22Rv1 (cell line): ENCODE data around the gene PFDN6.
A peak's percentile ranks its signal among the peaks of the same experiment; 100 is the strongest.

Experiments
- H3K27ac ChIP-seq: fragments of 450-650 bp; 2 replicates; pipeline ENCODE4 v1.5.1; 2017
- ZFX ChIP-seq: fragments of 450-650 bp; IDR thresholded peaks from 2 replicates; pipeline ENCODE4 v1.6.1; 2017; ENCODE audit warnings: antibody characterized with exemption, borderline replicate concordance
- TF ChIP-seq, protein P1 (sequence below): fragments of 450-650 bp; IDR thresholded peaks from 2 replicates; pipeline ENCODE4 v1.5.1; 2017; ENCODE audit warnings: mild to moderate bottlenecking

Gene PFDN6

DNA sequence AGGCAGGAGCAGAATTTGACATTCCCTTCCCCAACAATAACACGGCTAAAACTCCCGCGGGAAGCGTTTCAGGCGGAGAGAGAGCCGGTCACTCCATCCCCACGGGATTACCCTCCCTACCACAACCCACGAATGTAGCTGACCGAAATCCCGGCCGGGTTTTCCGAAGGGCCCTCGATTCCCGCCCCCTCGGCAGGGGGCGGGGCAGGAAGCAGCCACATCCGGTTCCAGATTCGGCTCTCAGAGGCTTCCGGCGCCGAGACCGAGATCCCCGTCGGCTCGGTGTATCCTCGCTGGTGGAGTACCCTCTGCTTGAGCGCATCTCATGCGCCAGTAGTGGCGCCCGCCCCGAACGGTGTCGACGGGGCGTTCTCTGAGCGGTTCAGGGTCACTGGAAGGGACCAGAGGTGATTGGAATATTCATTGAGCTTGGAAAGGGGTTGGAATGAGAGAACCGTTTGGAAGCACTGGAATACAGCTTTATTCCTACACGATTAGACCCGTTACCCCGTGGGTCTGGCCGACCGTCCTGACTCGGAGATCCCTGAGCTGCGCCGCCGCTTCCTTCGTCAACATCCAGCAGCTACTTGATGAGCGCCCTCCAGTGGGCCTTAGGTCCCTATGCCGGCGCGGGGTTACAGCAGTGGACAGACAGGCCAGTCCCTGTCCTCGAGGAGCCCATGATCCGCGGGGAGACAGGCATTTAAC lies 10.0 kb downstream of the PFDN6 start:
- H3K27ac ChIP-seq = peak overlapping the region; percentile 98
- TF ChIP-seq ZFX = no peak
- TF ChIP-seq, protein P1, sequence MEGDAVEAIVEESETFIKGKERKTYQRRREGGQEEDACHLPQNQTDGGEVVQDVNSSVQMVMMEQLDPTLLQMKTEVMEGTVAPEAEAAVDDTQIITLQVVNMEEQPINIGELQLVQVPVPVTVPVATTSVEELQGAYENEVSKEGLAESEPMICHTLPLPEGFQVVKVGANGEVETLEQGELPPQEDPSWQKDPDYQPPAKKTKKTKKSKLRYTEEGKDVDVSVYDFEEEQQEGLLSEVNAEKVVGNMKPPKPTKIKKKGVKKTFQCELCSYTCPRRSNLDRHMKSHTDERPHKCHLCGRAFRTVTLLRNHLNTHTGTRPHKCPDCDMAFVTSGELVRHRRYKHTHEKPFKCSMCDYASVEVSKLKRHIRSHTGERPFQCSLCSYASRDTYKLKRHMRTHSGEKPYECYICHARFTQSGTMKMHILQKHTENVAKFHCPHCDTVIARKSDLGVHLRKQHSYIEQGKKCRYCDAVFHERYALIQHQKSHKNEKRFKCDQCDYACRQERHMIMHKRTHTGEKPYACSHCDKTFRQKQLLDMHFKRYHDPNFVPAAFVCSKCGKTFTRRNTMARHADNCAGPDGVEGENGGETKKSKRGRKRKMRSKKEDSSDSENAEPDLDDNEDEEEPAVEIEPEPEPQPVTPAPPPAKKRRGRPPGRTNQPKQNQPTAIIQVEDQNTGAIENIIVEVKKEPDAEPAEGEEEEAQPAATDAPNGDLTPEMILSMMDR = peak; percentile 90

DNA sequence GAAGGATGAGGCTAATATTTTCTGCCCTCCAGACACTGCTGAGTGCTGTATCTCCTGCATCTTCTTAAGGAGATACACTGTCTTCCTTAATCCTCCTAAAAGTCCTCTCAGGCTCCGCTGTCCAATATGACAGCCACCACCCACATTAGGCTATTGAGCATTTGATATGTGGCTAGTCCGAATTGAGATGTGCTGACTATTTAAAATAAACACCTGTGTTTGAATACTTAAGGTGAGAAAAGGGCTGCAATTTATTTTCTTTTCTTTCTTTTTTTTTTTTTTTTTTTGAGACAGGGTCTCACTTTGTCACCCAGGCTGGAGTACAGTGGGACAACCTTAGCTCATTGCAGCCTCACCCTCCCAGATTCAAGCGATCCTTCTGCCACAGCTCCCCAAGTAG lies 12.5 kb downstream of the PFDN6 start:
- peak overlapping the region; percentile 98; the same call in 1 of the 2 replicates for H3K27ac ChIP-seq

DNA sequence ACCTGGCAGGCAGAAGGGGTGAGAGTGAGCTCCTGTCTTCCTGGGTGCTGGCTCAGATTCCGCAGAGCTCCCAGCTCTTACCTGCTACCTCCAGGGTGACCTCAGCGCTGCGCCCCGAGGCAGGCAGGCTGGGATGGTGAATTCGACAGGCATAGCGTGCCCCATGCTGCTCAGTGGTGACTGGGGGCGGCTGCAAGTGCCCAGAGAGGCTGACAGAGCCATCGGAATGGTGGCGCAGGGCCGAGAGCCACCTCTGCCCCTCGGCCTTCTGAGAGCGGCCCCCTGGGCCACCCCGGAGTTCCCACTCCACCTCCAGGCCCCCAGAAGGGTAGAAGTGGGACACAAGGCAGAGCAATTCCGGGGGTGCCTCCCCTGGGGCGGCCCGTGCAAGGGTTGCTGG lies 14.8 kb downstream of the PFDN6 start:
- TF ChIP-seq, protein P1 = no peak
- no peak for TF ChIP-seq ZFX
- H3K27ac ChIP-seq = no peak overlapping the region

More for the DNA sequence above, 12.5 kb downstream of the PFDN6 start:
- TF ChIP-seq, protein P1 = no peak
- TF ChIP-seq ZFX = no peak

DNA sequence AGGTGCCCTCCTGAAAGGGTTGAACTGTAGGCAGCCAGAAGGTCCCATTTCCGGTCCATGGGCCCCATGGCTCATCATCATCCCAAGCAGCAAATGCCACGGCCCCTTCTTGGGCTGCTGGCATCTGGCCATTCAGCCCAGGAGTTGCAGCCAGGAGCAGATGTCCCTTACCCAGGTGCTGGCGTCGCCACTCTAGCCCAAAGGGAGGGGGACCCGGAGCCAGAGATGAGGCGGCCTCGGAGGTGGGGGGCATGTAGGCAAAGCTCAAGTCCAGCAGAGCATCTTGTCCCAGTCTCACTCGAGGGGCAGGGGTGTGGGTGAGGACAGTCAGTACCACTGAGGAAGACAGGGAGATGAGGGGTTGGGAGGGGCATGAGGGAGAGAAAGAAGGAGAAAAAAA lies 15.7 kb downstream of the PFDN6 start:
- no peak overlapping the region for H3K27ac ChIP-seq

DNA sequence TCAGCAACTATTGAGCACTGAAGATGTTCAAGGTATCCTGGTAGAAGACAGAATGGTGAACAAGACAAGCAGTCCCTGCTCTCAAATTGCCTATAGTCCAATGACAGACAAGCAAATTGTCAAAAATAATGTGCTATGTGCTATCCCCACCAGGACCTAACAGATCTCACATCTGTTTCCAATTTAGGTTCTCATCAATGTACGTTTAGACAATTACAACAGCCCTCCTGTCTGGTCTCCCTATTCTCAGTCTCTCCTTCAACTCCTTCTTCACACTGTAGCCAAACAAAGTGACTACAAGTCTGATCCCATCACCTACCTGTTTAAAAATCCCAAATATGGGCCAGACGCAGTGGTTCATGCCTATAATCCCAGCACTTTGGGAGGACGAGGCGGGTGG lies 17.0 kb downstream of the PFDN6 start:
- no peak for TF ChIP-seq ZFX
- TF ChIP-seq, protein P1 = no peak

More for the DNA sequence above, 15.7 kb downstream of the PFDN6 start:
- TF ChIP-seq, protein P1 = no peak

DNA sequence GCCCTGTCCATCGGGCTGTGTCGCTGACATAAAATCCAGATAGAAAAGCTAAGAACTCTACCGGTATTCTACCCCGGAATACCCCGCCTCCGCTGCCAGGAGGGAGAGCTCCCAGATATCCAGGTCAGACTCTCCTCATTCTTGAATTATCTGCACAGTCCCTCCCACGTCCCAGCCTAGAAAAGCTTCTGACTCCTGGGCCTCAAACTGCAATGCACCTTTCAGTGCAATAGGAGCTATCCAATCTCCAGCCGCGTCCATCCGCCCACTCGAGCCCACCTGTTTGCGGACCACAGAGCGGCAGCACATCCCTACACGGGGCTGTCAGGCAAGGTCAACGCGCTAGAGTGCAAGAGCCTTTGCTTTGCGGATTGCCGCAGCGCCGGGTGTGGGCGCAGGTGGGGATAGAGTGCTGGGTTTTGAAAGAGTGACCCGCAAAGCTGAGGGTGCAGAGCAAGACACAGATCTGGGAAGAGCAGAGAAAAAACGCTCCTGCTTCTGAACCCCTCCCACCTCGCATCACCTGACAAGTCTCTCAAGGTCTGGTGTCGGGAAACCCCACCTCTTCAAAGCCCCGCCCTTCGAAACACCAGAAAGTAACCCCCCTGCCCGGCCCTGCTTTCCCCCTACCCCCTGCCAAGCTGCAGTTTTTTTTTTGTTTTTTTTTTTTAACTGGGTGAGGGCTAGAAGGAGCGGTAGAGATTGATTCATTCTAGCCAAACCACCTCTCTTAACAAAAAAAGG lies 23.1 kb downstream of the PFDN6 start:
- peak overlapping the region; percentile 98 for H3K27ac ChIP-seq
- TF ChIP-seq, protein P1 = no peak
- TF ChIP-seq ZFX = no peak

More for the DNA sequence above, 17.0 kb downstream of the PFDN6 start:
- 0 out of 2 replicates have a peak overlapping the region, but pooled peaks have one; percentile 12 for H3K27ac ChIP-seq

DNA sequence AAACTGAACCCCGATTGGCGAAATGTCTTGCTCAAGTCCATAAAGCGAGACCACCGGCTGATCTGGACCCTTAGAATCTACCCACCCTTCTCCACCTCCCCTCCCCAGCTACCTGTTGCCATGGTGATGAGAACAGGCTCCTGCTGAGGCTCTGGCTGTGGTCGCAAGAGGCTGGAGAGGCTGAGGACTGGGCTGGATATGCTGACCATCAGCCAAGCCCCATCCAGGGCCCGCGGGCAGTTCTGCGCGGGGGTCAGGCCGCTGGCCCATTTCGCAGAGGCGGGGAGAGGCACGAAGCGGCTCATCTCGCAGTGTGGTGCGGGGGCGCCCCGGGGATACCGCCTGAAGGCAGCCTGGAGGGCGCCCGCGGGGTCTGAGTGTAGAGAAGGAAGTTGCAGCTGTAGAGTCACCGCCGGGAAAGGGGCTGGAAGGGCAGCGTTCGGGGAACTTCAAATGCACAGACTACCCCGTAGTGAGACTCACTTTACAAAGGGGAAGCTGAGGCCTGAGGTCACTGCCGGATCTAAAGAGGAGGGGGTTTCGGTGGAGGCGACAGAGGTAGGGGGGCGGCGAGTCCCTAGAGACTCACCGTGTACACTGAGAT lies 23.8 kb downstream of the PFDN6 start:
- H3K27ac ChIP-seq = peak overlapping the region; percentile 98
- no peak for TF ChIP-seq ZFX
- TF ChIP-seq, protein P1 = no peak
